ENCODE data around the gene LAMP5.

Gene LAMP5

DNA sequence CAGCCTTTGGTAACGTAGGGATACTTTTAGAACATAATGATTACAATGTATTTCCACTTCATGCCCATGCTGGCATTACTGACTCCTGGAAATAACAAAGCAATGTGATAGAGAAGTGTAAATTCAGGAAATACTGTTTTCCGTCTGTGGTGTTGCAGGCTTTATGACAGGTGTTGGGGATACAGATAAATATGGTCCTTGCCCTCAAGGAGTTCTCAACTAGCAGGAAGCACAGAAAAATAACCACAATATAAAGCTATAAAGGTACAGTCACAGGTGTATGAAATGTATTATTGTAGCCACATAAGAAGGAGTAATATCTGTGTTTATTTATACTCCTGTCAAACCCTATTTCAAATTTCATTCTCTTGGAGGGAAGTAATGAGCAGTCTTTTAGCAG lies 12.9 kb upstream of the LAMP5 start:
- DNase-seq: no peak

GRCh38 chr20:9503526-9504245 lies 10.7 kb upstream of the LAMP5 start:
- DNase-seq: no peak

DNA sequence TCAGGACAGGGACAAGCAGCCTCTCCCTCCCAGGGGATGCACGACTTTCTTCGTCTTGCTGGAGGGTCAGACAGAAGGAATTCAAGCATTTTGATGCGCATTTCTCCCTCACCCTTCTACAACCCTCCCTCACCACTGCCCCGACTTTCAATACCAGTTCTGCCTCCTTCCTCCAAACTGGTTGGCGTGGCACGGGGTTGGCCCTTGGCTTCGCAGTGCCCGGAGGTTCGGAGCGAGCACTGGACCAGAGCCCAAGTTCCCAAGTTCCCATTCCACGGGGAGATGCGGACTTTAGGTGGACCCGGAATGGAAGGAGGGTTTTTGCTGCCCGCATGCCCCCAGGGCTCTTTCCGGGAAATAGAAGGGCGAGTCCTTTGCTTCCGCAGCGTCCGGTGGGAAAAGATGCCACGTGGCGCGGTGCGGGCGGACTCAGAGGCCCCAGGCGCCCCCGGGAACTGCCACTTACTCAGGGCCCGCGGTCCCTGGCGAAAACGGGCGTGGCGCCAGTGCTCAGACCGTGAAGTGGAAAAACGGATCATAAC lies 8.0 kb upstream of the LAMP5 start:
- DNase-seq: no peak

GRCh38 chr20:9506964-9507369 lies 7.4 kb upstream of the LAMP5 start:
- DNase-seq: no peak

- no peak for DNase-seq
Measured at GRCh38 chr20:9507544-9508239, 6.7 kb upstream of the LAMP5 start.

DNA sequence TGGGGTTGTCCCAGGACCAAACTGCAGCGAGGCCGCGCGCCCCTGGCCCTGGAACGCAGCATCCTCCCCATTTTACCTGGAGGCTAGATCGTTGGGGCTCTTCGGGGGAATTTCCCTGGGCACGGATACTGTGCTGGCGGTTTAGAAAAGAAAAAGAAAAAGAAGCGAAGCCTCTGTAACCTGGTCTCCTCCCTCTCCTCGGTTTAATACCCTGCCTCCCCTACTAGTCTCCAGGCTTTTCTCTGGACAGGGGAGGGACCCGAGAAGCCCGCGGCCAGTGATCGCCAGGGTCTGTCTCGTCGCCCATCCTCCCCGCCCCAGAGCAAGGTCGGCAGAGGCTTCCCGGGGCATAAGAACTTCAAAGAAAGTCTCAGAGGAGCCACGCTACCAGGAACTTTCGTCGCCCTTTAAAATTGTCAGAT lies 6.1 kb upstream of the LAMP5 start:
- DNase-seq: no peak

DNA sequence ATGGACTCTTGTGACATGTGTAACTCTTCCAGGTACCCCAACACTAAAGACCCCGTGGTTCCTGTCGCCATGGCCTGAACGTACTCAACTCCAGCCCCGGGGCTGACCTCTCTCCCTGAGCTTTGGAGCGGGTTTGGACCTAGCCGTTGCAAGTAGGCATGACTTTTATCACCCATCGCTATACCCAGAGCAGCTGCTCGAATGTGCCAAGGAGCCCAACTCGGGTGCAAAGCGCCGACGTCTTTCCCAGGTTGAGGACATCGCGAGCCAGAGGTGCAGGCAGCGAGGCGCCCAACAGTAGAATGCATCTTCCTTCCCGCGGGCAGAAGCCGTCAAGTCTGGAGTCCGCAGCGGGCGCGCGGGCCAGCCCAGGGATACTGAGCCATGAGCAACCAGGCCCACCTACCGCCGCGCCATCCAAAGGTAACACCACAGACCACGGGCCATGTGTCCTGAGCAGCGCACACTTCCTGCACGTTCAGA lies 5.7 kb upstream of the LAMP5 start:
- DNase-seq: no peak

- DNase-seq: no peak
Measured at GRCh38 chr20:9509246-9509645, 5.1 kb upstream of the LAMP5 start.

- DNase-seq: no peak
Measured at GRCh38 chr20:9510911-9511310, 3.5 kb upstream of the LAMP5 start.

- DNase-seq: no peak
Measured at GRCh38 chr20:9514072-9514460, 324 bp upstream of the LAMP5 start.

- DNase-seq: no peak
Measured at GRCh38 chr20:9515214-9515585, 810 bp downstream of the LAMP5 start.

GRCh38 chr20:9515741-9516233 lies 1.4 kb downstream of the LAMP5 start:
- no peak for DNase-seq

DNA sequence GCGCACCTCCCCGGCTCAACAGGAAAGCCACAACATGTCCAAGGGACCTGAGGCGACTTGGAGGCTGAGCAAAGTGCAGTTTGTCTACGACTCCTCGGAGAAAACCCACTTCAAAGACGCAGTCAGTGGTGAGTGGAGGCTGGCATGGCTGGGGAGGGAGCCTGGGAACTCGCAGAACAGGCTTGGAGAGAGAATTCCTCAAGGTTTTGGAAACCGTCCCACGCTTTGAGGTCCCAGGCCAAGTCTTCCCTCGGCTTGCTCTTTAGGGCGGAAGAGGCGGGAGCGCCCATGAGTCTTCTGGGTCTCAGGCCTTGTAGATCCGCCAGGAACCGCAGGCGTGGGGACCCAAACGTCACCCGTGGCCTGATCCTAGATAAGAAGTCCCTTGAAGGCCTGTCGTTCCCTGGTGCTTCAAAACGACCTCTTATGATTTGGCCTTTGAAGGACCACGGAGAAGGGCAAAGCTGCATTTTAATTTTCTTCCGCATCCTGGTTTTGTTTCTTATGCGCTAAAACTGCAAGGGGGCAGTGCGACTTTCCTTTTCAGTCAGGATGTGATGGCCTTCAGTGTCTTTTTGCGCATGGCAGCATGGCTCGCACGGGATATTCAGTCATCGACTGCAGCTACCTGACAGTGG lies 2.0 kb downstream of the LAMP5 start:
- DNase-seq: no peak

- DNase-seq: no peak
Measured at GRCh38 chr20:9517297-9518162, 3.1 kb downstream of the LAMP5 start.

- DNase-seq: no peak
Measured at GRCh38 chr20:9518576-9519175, 4.3 kb downstream of the LAMP5 start.

DNA sequence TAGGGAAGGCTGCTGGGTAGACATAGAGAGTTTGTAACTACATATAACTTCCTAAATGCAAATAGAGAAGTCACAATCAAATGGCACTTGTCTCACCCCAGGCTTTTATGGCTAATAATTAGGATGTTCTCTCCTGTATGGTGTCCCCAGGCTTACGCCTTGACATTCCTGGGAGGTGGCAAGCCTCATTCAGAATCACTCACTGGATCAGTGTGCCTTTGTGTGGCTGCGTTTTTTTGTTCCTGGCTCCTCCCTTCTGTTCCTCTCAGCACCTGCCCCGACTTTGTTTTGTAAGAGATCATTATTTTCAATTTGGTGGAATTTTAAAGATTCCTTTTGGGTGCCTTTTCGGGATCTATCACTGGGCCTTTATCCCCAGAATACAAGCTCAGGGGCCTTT lies 5.7 kb downstream of the LAMP5 start:
- DNase-seq: no peak

GRCh38 chr20:9523636-9524035 lies 9.2 kb downstream of the LAMP5 start:
- no peak for DNase-seq

- no peak for DNase-seq
Measured at GRCh38 chr20:9531581-9531980, 17.2 kb downstream of the LAMP5 start.

GRCh38 chr20:9532069-9532838 lies 17.9 kb downstream of the LAMP5 start:
- no peak for DNase-seq

GRCh38 chr20:9534025-9534424 lies 19.6 kb downstream of the LAMP5 start:
- DNase-seq: no peak

DNA sequence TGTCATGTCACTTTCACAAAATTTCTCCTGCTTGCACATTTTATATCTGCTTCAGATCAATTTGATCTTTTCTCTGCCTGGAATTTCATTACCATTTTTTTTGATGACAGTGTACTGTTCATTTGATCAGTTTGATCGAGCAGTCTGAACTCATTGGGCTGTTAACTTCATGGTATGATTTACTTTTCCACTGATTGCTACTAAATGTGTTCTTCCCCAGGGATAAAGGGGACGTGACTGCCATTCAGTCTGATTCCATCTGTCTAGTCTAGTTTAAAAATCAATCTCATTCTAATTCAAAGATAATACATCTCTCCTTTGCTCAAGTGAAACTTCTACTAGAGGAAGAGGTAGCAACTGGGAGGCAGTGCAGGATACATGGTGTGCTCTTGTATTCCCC lies 21.1 kb downstream of the LAMP5 start:
- no peak for DNase-seq

Data from T-helper 9 cell (primary cell).